ENCODE data around the gene HPS4. TPM values are rescaled to one million over a fixed set of nuclear protein-coding genes. Genes with fewer than 3 reads are reported as not detected.

HPS4 gene
- total RNA-seq, 2 donors from 2014 or later = 6.8 to 10.8 TPM

- no peak overlapping the region for H3K27ac ChIP-seq
- H3K4me3 ChIP-seq = no peak overlapping the region
- no peaks in the 10 kb centered on the region for H3K36me3 ChIP-seq
- no peak for TF ChIP-seq CTCF (IDR thresholded peaks at IDR 0.05)
- DNase-seq (ENCODE audit: low spot score) = no peak
- H3K4me1 ChIP-seq = peaks cover 0 to 13% of the 10 kb centered on the region in 2 donors
- H3K27me3 ChIP-seq = no peaks in the 10 kb centered on the region
- H3K9me3 ChIP-seq = no peaks in the 10 kb centered on the region
Observed at GRCh38 chr22:26430600-26430999, 53.0 kb downstream of the HPS4 start.

DNA sequence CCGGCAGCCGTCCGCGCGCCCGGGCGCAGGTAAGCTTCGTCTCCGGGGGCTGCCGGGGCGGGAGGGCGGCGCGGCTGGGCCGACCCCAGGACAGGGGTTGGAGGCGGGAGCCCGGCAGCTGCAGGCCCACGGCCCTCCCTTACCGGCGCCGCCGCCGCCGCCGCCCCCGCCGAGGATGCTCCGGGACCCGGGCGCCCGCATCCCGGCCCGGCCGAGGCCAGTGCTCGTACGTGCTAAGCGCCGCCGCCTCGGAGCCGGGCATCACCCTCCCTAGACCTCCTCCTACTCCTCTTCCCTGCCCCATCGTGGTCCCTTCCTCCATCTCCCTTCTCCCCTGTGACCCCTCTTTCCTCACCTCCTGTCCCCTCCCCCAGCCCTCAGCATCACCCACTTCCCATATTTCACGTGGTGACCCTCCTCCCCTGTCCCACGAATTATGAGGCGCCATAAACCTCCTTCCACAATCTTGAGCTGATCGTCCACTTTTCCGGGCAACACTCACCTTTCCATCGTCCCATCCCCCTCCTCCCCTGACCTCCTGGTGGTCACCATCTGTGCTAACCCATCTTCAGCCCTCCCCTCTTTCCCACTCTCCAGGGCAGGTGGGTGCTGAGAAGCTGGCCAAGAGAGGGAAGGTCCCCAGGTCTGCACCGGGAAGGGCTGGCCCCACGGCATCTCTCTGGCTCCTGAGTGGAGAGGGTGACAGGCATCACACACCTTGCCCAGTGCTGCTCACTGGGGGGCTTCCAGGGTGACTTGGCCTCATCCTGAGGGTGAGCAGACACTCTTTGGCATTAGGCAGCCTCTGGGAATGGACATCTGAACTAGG lies 53.9 kb downstream of the HPS4 start:
- Histone ChIP-seq H3K27ac (no peak overlapping the region), H3K4me3 (peak overlapping the region; percentile 26 to 58), H3K9me3 (no peaks in the 10 kb centered on the region), H3K4me1 (peaks cover 0 to 13% of the 10 kb centered on the region in 2 donors), H3K27me3 (no peaks in the 10 kb centered on the region), H3K36me3 (no peaks in the 10 kb centered on the region)
- no peak for DNase-seq (ENCODE audit: low spot score)
- no peak for TF ChIP-seq CTCF (IDR thresholded peaks at IDR 0.05)

DNA sequence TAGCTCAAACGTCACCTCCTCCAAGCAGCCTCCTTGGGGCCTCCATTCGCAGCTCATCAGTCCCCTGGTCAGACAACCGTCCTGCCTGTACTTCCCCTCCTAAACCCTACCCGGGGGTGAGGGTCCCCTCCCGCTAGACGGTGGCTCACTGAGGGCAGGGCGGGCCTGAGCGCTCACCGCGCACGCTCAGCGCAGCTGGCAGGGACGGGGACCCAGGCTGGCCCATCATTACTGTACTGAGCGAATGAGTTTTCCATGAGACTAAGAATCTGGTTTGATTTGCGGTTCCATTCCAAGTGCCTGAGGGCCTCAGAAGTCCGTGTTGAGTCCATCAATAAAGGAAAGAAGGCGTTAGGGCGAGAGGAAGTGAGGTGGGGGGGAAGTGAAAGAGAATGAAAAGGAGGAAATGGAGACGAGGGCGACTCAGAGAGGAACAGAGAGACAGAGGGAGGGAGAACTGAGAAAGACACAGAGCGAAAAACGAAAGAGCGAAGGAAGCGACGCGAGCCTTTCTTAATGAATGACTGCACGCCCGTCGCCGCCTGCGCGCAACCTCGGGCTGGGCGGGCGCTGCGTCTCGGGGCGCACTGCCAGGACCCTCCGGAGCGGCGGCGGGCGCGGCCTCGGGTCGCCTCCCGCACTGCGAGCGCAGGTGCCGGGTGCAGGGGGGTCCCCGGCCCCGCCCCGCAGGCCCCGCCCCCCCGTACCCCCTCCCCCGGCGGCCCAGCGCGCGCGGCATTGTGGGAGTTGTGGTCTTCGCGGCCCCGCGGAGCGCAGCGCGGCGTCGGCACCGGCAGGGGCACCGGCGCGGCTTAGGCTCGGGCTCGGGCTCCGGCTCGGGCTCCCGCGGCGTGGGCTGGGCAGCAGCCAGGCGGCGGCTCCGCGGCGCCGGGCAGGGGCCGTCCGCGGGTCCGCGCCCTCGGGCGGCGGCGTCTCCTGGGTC lies 54.8 kb downstream of the HPS4 start, which contains the start of gene ASPHD2:
Gene ASPHD2 (plus strand): TSS at position 746 of the 943 bp plus-strand sequence. CDS start 4,356 bp downstream, outside the sequence.
- peak within 1 kb of the TSS; percentile 49 to 58 for H3K4me3 ChIP-seq
- H3K27ac ChIP-seq = peak within 1 kb of the TSS; percentile 19 to 39
- no peaks in the 10 kb centered on the region for H3K9me3 ChIP-seq
- DNase-seq (ENCODE audit: low spot score) = no peak
- no peaks in the 10 kb centered on the region for H3K27me3 ChIP-seq
- no peak for TF ChIP-seq CTCF (IDR thresholded peaks at IDR 0.05)
- H3K36me3 ChIP-seq = no peaks in the 10 kb centered on the region
- H3K4me1 ChIP-seq = peaks cover 0 to 13% of the 10 kb centered on the region in 2 donors

DNA sequence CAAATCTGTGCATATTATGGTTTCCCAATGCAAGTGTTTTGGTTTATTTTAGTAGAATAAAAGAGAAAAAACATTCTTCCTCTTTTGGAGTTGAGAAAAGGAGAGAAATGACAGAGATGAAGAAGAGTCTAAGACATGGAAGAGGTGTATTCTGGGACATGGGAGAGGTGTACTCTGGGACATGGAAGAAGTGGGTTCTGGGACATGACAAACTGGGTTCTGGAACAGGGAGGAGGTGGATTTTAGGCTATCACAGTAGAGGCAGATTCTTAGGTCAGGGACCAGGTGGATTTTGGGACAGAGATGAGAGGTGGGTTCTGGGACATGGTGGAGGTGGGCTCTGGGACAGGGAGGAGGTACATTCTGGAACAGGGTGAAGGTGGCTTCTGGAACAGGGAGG lies 56.7 kb downstream of the HPS4 start:
- Histone ChIP-seq H3K27me3 (no peaks in the 10 kb centered on the region), H3K9me3 (peaks cover 0 to 10% of the 10 kb centered on the region in 2 donors), H3K4me1 (peaks cover 0 to 13% of the 10 kb centered on the region in 2 donors), H3K4me3 (no peak overlapping the region), H3K27ac (no peak overlapping the region), H3K36me3 (no peaks in the 10 kb centered on the region)
- no peak for TF ChIP-seq CTCF (IDR thresholded peaks at IDR 0.05)
- DNase-seq (ENCODE audit: low spot score) = no peak

- no peaks in the 10 kb centered on the region for H3K4me1 ChIP-seq
- H3K27me3 ChIP-seq = no peaks in the 10 kb centered on the region
- H3K9me3 ChIP-seq = peaks cover 0 to 10% of the 10 kb centered on the region in 2 donors
- H3K4me3 ChIP-seq = no peak overlapping the region
- DNase-seq (ENCODE audit: low spot score) = no peak
- no peak for TF ChIP-seq CTCF (IDR thresholded peaks at IDR 0.05)
- H3K36me3 ChIP-seq = no peaks in the 10 kb centered on the region
- no peak overlapping the region for H3K27ac ChIP-seq
Observed at GRCh38 chr22:26418620-26419019, 65.0 kb downstream of the HPS4 start.
